Measurements from ENCODE around the gene TMEM82.

The TMEM82 gene

GRCh38 chr1:15785683-15786082 lies 43.4 kb downstream of the TMEM82 start:
- DNase-seq (ENCODE audit: low read depth), result no peak
- H3K4me3 ChIP-seq (ENCODE audit: low read depth, low read length), result no peak overlapping the region
- TF ChIP-seq CTCF (IDR thresholded peaks at IDR 0.05; ENCODE audit: low read depth, low read length, missing control alignments), result no peak

- no peak for DNase-seq (ENCODE audit: low read depth)
- no peak for TF ChIP-seq CTCF (IDR thresholded peaks at IDR 0.05; ENCODE audit: low read depth, low read length, missing control alignments)
- no peak overlapping the region for H3K4me3 ChIP-seq (ENCODE audit: low read depth, low read length)
Measured at GRCh38 chr1:15786581-15786980, 44.3 kb downstream of the TMEM82 start.

GRCh38 chr1:15788624-15789301 lies 46.5 kb downstream of the TMEM82 start:
- DNase-seq (ENCODE audit: low read depth), result no peak

GRCh38 chr1:15796086-15796462 lies 53.8 kb downstream of the TMEM82 start:
- no peak overlapping the region for H3K4me3 ChIP-seq (ENCODE audit: low read depth, low read length)
- TF ChIP-seq CTCF (IDR thresholded peaks at IDR 0.05; ENCODE audit: low read depth, low read length, missing control alignments), result no peak
- DNase-seq (ENCODE audit: low read depth), result no peak

More at GRCh38 chr1:15788624-15789301, 46.5 kb downstream of the TMEM82 start:
- no peak overlapping the region for H3K4me3 ChIP-seq (ENCODE audit: low read depth, low read length)
- no peak for TF ChIP-seq CTCF (IDR thresholded peaks at IDR 0.05; ENCODE audit: low read depth, low read length, missing control alignments)

Measured in GM12864 (cell line).